GM18909 (cell line): ENCODE data around the gene FAM124B.

Experiments
- ATAC-seq: cut with Tn5 transposase; IDR thresholded peaks from one replicate; pipeline ENCODE4 v1.9.1; 2021; ENCODE audit warnings: mild to moderate bottlenecking; ENCODE audit not compliant: unreplicated experiment, poor library complexity

The FAM124B gene

DNA sequence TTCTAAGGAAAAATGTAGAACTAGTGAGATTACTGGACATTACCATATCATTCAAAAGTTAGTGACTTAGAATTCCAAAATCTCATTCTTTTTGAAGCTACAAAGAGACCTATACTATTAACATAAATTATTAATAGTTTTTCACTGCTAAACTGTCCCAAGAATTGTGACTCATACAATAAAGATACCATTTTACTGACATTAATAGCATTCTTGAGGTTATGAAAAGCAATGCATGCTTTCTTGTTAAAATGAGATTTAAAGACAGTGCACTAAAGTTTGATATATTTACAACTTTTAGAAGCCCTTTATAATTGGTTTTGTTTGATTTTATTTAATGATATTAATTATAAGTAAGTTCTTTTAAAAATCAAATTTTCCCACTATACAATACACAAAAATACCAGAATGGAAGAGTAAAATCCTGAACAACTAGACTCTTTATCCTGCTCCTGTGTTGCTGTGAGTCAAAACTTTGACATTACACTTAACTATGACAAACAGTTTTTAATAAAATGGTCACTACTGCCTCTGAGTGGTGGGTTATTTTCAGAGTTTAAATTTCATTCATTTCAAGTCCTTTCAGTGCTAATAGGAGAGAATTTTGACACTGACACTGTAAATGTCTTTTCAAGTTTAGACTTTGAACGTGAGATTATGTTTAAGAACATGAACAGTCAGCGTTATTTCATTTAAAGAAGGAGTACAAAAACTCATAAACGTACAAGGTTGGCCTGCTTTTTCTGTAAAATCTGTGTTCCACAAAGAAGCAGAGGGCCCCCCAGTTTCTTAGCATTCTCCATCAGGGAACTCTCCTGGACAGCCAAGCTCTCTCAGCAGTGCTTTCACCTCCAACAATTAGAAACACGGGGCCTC is 54.5 kb downstream of the FAM124B start:
- no peak for ATAC-seq

DNA sequence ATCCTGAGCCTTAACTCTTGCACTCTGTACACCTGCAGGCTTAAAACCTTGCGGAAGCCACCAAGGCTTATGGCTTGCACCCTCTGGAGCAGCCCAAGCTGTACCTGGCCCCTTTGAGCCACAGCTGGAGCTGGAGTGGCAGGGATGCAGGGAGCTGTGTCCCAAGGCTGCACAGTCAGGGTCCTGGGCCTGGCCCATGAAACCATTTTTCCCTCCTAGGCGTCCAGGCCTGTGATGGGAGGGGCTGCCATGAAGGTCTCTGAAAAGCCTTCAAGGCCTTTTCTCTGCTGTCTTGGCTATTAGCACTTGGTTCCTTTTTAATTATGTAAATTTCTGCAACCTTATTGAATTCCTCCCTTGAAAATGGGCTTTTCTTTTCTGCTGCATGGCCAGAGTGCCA is 56.4 kb downstream of the FAM124B start:
- no peak for ATAC-seq

DNA sequence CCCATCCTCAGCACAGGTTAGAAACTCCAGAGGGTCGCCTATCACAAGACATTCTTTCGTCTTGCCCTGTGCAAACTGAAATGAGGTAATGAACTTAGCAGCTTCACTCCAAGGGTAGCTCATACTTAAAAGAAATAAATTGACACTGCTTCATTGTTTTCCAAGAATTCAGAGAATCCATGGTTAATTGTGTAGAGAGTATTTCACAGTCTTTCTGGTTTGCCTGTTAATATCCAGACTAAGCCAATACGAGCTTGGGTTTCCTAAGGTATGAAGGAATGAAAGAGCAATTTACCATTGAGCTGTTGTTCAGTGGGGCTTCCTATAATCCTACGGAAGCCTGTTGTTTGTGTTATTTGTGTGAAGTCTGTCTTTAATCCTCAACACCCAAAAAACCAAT is 58.7 kb downstream of the FAM124B start:
- ATAC-seq, result no peak

DNA sequence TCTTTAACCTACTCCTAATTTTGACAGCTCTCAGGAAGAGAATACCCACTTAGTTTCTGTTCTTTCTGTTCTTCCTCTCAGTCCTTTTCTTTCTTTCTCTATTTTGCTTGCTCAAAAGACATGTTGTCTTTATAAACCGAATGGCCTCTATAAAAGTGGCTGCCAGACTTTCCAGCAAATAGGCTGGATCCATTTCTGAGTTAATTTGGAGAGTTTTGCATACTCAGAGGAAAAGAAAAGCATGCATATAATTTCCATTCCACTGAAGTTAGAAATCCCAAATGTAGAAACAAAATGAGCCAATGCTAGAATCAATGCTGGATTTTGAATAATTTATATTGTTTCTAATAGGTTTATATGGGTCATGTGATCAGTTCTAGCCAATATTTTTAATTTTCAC is 65.9 kb downstream of the FAM124B start:
- no peak for ATAC-seq

DNA sequence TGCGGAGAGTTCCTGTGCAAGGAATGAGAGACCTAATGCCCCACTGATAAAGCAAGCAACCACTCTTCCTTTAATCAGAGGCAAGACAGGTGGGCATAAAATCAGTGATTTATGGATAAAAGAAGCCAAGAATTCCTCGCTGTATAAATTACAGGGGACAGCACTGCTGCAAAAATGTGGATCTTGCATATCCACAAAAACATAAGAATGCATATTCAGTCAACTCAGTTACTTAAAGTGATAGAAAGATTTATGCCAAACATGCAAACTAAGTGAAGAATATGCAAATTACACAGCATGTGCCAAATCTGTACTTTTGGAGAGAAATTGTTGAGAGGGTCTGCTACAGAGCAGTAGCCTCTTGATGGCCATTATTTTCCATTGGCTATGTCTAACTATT is 67.2 kb downstream of the FAM124B start:
- ATAC-seq, result no peak

DNA sequence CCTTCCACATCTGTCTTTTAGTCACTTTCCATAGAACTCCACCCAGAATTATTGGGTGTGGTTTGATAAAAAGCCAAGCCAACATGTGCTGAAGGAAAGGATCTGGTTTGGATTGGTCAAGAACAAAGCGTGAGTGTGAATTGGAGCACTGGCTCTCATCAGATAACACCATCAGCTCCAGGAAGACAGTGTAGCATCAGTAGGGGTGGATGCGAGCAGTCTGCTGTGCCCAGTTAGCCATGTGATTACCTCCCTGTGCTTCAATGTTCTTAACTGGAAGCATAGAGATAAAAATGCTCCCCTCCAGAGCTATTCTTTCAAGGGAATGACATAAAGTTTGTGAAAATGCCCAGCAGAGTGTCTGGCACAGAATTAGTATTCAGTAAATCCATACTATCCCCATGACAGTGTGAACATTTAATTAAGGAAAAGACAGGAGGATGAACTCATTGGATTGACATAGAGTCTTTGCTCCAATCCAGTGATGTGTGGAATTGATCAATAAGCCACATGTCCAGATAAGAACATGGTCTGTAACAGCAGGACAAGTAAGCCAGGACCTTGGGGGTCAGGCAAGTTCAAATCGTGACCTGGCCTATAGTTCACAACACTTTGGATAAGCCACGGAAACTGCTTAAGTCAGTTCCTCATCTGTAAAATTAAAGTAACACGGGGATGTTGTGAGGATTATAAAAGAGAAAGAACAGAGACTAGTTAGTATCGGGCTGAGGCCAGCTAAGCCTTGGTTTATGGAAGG is 68.0 kb downstream of the FAM124B start:
- ATAC-seq, result no peak

DNA sequence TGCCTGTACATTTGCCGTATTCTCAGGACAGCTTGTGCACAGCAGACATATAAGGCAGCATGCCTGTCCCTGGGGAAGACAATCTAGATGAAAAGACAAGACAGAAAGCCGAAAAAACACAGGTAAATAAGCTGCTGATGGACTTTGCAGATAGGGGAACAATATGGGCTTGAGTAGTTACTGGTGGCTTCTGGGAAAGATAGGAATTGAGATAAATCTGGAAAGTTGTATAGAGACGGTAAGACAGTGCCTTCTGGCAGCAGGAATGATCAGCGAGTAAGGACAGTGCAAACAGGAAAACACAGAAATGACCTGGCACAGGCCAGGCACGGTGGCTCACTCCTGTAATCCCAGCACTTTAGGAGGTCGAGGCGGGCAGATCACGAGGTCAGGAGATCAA is 70.2 kb downstream of the FAM124B start:
- ATAC-seq, result no peak

DNA sequence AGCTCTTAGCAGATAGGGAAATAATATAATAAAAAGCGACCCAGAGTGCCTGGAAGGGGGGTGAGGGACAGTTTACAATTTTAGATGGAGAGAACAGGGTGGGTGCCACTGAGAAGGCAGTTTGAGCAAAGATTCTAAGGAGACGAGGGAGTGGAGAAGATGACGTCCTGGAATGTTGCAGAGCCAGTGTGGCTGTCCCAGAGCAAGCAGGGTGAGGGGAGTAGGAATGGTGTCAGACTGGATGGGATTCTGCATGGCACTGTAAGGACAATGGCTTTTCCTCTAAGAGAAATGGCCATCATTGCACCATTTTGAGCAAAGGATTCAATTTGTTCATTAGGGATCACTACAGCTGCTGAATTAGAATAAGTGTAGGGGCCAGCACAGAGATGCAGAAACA is 73.1 kb downstream of the FAM124B start:
- no peak for ATAC-seq
